HEK293T (cell line): ENCODE data around the gene SEZ6.

Experiments used
- CTCF ChIA-PET: fragments of 350-600 bp; formaldehyde crosslinking; extraction: SDS; loops from one replicate; lab custom pipeline; 2021; ENCODE audit warnings: antibody characterized with exemption, inconsistent platforms; lab: Yijun Ruan, JAX
- POLR2A ChIA-PET: fragments of 350-600 bp; formaldehyde crosslinking; extraction: SDS; loops from one replicate; lab custom pipeline; 2020; ENCODE audit warnings: antibody characterized with exemption, inconsistent platforms; lab: Yijun Ruan, JAX
- DNase-seq: peaks from one replicate; pipeline ENCODE4 v3.0.0; 2012; ENCODE audit warnings: mixed read lengths; ENCODE audit errors: extremely low spot score
- BHLHE40 ChIP-seq: fragments of 450-650 bp; IDR thresholded peaks from 2 replicates; pipeline ENCODE4 v1.6.1; 2016; ENCODE audit warnings: mild to moderate bottlenecking, moderate library complexity, borderline replicate concordance
- CTBP1 ChIP-seq: fragments of 450-650 bp; IDR thresholded peaks from 2 replicates; pipeline ENCODE4 v1.6.1; 2016; ENCODE audit warnings: borderline replicate concordance
- ELF4 ChIP-seq: fragments of 450-650 bp; IDR thresholded peaks from 2 replicates; pipeline ENCODE4 v1.6.1; 2017; ENCODE audit warnings: antibody characterized with exemption
- FOXK2 ChIP-seq: fragments of 450-650 bp; IDR thresholded peaks from 2 replicates; pipeline ENCODE4 v1.6.1; 2016; ENCODE audit warnings: mild to moderate bottlenecking
- FOXM1 ChIP-seq: fragments of 450-650 bp; IDR thresholded peaks from 2 replicates; pipeline ENCODE4 v1.6.1; 2017; ENCODE audit warnings: mild to moderate bottlenecking, borderline replicate concordance
- HDGF ChIP-seq: fragments of 450-650 bp; IDR thresholded peaks from 2 replicates; pipeline ENCODE4 v1.6.1; 2017; ENCODE audit warnings: antibody characterized with exemption, borderline replicate concordance
- L3MBTL2 ChIP-seq: fragments of 450-650 bp; conservative IDR thresholded peaks from 2 replicates; pipeline ENCODE4 v1.6.1; 2016; ENCODE audit warnings: mild to moderate bottlenecking
- LEF1 ChIP-seq: fragments of 450-650 bp; IDR thresholded peaks from 2 replicates; pipeline ENCODE4 v1.6.1; 2017; ENCODE audit warnings: mild to moderate bottlenecking, borderline replicate concordance
- NFRKB ChIP-seq: fragments of 450-650 bp; IDR thresholded peaks from 2 replicates; pipeline ENCODE4 v1.6.1; 2016; ENCODE audit warnings: mild to moderate bottlenecking, moderate library complexity
- PKNOX1 ChIP-seq: fragments of 450-650 bp; IDR thresholded peaks from 2 replicates; pipeline ENCODE4 v1.6.1; 2016
- SP1 ChIP-seq: fragments of 450-650 bp; IDR thresholded peaks from 2 replicates; pipeline ENCODE4 v1.6.1; 2017
- SUZ12 ChIP-seq: fragments of 450-650 bp; IDR thresholded peaks from 2 replicates; pipeline ENCODE4 v1.6.1; 2016; ENCODE audit warnings: mild to moderate bottlenecking
- TARDBP ChIP-seq: fragments of 450-650 bp; IDR thresholded peaks from 2 replicates; pipeline ENCODE4 v1.6.1; 2016
- ZNF384 ChIP-seq: fragments of 450-650 bp; IDR thresholded peaks from 2 replicates; pipeline ENCODE4 v1.6.1; 2016

The SEZ6 gene

GRCh38 chr17:28992625-28993600, 12.9 kb downstream of the SEZ6 start:
- TF ChIP-seq HDGF (no peak), SP1 (no peak)
- ChIA-PET POLR2A (interaction anchor here (0.8 kb wide), 1 partner anchor 41 kb away, joined by 3 read pairs; the partner anchor contains the start of gene PHF12), CTCF (interaction anchor here (0.6 to 2.2 kb wide), 3 partner anchors 27 to 124 kb away, joined by 3 to 9 read pairs (median 4); no protein-coding TSS in a partner anchor)
- no peak for DNase-seq

DNA sequence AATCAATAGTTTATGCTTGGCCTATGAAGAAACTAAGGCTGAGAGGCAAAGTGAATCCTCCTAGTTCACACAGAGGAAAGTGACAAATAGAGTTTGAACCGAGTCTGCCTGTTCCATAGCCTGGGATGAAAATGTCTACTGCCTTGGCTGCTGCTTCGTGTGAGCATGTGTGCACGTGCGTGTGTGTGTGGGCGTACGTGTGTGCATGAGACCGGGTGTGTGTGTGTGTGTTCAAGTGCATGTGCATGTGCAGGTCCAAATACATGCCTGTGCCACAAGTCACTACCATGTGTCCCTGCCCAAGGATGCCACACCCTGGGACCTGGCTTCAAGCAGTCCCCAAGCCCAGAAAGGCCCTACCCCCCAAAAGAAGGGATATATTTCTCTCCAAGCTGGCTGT, 13.6 kb downstream of the SEZ6 start:
- TF ChIP-seq TARDBP: no peak
- no peak for TF ChIP-seq NFRKB
- no peak for TF ChIP-seq SP1
- no peak for TF ChIP-seq BHLHE40
- POLR2A ChIA-PET: no interaction called here
- DNase-seq: no peak
- CTCF ChIA-PET: interaction anchor here (0.6 to 2.2 kb wide), 2 partner anchors 27 to 119 kb away, joined by 3 to 9 read pairs; no protein-coding TSS in a partner anchor

- TF ChIP-seq LEF1: no peak
- no peak for DNase-seq
- ChIA-PET POLR2A (no interaction called here), CTCF (interaction anchor here (0.6 kb wide), 1 partner anchor 1340 kb away, joined by 3 read pairs; no protein-coding TSS in a partner anchor)
Measured at GRCh38 chr17:28991779-28992178, 14.1 kb downstream of the SEZ6 start.

- no peak for TF ChIP-seq L3MBTL2
- no peak for TF ChIP-seq HDGF
- TF ChIP-seq ZNF384: no peak
- TF ChIP-seq BHLHE40: no peak
- no peak for TF ChIP-seq FOXK2
- no peak for TF ChIP-seq LEF1
- no peak for TF ChIP-seq FOXM1
- ChIA-PET CTCF (interaction anchor here (1.3 kb wide), 1 partner anchor 124 kb away, joined by 3 read pairs; no protein-coding TSS in a partner anchor), POLR2A (no interaction called here)
- DNase-seq: no peak
Measured at GRCh38 chr17:28989028-28989427, 16.8 kb downstream of the SEZ6 start.

GRCh38 chr17:28988475-28988874, 17.4 kb downstream of the SEZ6 start:
- DNase-seq: no peak
- TF ChIP-seq PKNOX1 (no peak), TARDBP (no peak), SUZ12 (no peak), LEF1 (no peak), ZNF384 (no peak), ELF4 (no peak)
- ChIA-PET POLR2A (no interaction called here), CTCF (interaction anchor here (1.2 kb wide), 1 partner anchor 23 kb away, joined by 6 read pairs; no protein-coding TSS in a partner anchor)

- CTCF ChIA-PET: interaction anchor here (1.0 to 1.2 kb wide), 2 partner anchors 21 to 124 kb away, joined by 3 to 6 read pairs; no protein-coding TSS in a partner anchor
Measured at GRCh38 chr17:28986714-28987655, 18.8 kb downstream of the SEZ6 start.

More at GRCh38 chr17:28986714-28987655, 18.8 kb downstream of the SEZ6 start:
- no peak for TF ChIP-seq LEF1
- TF ChIP-seq PKNOX1: no peak
- TF ChIP-seq ZNF384: no peak
- no peak for TF ChIP-seq CTBP1
- TF ChIP-seq HDGF: no peak
- TF ChIP-seq BHLHE40: no peak
- TF ChIP-seq SP1: no peak
- no peak for TF ChIP-seq TARDBP
- POLR2A ChIA-PET: interaction anchor here (1.0 kb wide), 1 partner anchor 16 kb away, joined by 4 read pairs; no protein-coding TSS in a partner anchor
- no peak for DNase-seq
